Lower lobe of right lung (tissue), 2 donors: ENCODE measurements around the gene MS4A8. TPM values are rescaled to one million over a fixed set of nuclear protein-coding genes. Genes with fewer than 3 reads are reported as not detected.
"Not testable (repeated sequence)": the region's sequence is repeated elsewhere in the genome, so short reads cannot be mapped to it uniquely, and the experiment has no call there.

Experiments used
- ATAC-seq, 2 donors: fragments of 200-7000 bp; cut with Tn5 transposase; one replicate each; pipeline ENCODE4 v1.9.1; 2020 to 2022; ENCODE audit warnings: mild to moderate bottlenecking in 2 of 2, moderate library complexity in 2 of 2
- DNase-seq: peaks from one replicate; pipeline ENCODE4 v3.0.0-alpha.2; 2020
- H3K27ac ChIP-seq: fragments of 200-600 bp; one replicate; pipeline ENCODE4 v1.8.0; 2022
- H3K27me3 ChIP-seq: fragments of 200-600 bp; one replicate; pipeline ENCODE4 v1.8.0; 2022; ENCODE audit warnings: low read depth
- H3K36me3 ChIP-seq: fragments of 200-600 bp; one replicate; pipeline ENCODE4 v1.8.0; 2022; ENCODE audit warnings: mild to moderate bottlenecking
- H3K4me1 ChIP-seq: fragments of 200-600 bp; one replicate; pipeline ENCODE4 v1.8.0; 2022
- H3K4me3 ChIP-seq: fragments of 200-600 bp; one replicate; pipeline ENCODE4 v1.8.0; 2022; ENCODE audit warnings: mild to moderate bottlenecking
- H3K9me3 ChIP-seq: fragments of 200-600 bp; one replicate; pipeline ENCODE4 v1.8.0; 2022
- intact Hi-C: fragments of 100-400 bp; cut with DNase I; formaldehyde crosslinking; loops from one replicate; pipeline ENCODE4 v1.11.0; 2022
- total RNA-seq: library from RNA; stranded (reverse); fragmentation: NEBNext Ultra II Directional; extraction: Animal tissue kit (Norgen Biotek cat#: 25700); gene quantifications from one replicate; pipeline ENCODE4 v1.2.1, GENCODE V29; 2021
- TF ChIP-seq, protein P1 (sequence below): fragments of 200-600 bp; IDR thresholded peaks from one replicate; pipeline ENCODE4 v1.8.0; 2022; ENCODE audit warnings: antibody characterized with exemption, mild to moderate bottlenecking
- donor health status: DM: no; HTN: yes; CAD: no; lungs with severe emphysema.

MS4A8 gene
- total RNA-seq, 1 donor from 2014 or later, result 33.5 TPM

DNA sequence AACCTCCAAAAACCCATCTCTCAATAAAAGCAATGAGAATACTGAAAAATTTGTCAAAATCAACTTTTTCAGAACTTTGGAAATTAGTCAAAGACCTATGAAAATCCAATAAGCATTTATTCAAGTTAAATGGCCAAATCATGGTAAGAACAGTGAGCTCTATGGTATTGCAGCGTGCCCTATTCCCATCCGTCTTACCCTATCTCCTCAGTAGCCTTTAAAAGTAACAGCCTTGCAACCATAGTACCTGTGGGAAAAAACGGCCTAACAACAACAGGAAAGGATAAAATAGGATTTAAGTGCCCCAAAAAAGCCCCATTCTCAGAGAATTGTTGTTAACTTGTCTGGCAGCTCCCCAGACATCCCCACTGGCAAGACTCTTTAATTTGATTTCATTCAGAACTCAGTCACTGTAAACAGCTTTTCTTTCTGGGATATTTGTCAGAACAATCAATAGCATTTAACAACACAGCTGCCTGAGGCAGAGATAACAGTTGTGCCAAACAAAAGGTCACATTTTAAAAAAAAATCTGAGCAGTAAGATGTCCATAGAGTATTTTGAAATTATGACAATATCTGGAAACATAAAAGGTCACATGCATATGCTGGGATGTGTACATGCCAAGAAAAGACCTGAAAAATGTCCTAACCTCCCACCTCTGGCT lies 18.8 kb upstream of the MS4A8 start:
- Histone ChIP-seq H3K4me3 (no peak overlapping the region), H3K27me3 (no peaks in the 10 kb centered on the region), H3K27ac (no peak overlapping the region), H3K36me3 (no peaks in the 10 kb centered on the region), H3K4me1 (no peaks in the 10 kb centered on the region), H3K9me3 (peaks cover 17% of the 10 kb centered on the region)
- no peak for ATAC-seq
- TF ChIP-seq, protein P1, sequence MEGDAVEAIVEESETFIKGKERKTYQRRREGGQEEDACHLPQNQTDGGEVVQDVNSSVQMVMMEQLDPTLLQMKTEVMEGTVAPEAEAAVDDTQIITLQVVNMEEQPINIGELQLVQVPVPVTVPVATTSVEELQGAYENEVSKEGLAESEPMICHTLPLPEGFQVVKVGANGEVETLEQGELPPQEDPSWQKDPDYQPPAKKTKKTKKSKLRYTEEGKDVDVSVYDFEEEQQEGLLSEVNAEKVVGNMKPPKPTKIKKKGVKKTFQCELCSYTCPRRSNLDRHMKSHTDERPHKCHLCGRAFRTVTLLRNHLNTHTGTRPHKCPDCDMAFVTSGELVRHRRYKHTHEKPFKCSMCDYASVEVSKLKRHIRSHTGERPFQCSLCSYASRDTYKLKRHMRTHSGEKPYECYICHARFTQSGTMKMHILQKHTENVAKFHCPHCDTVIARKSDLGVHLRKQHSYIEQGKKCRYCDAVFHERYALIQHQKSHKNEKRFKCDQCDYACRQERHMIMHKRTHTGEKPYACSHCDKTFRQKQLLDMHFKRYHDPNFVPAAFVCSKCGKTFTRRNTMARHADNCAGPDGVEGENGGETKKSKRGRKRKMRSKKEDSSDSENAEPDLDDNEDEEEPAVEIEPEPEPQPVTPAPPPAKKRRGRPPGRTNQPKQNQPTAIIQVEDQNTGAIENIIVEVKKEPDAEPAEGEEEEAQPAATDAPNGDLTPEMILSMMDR, result no peak
- DNase-seq, result no peak
- intact Hi-C loops, result no loop called here

DNA sequence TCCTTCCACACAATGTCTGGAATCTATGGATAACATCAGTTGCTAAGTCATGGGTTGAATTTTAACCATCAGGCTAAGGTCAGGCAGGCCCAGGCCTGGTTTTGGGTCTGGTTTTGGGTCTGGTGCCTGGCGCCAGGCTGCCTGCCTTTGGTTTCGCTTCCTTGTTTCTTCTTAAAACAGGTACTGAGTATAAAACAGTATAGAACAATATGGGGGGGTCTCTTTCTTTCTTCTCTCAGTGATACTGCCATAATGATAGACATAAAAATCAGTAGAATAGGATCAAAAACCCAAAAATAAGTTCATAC lies 14.9 kb upstream of the MS4A8 start:
- ATAC-seq, DNase-seq, H3K4me3 ChIP-seq, H3K9me3 ChIP-seq, H3K4me1 ChIP-seq, H3K27me3 ChIP-seq, H3K27ac ChIP-seq, intact Hi-C loops, H3K36me3 ChIP-seq: not testable (repeated sequence)

DNA sequence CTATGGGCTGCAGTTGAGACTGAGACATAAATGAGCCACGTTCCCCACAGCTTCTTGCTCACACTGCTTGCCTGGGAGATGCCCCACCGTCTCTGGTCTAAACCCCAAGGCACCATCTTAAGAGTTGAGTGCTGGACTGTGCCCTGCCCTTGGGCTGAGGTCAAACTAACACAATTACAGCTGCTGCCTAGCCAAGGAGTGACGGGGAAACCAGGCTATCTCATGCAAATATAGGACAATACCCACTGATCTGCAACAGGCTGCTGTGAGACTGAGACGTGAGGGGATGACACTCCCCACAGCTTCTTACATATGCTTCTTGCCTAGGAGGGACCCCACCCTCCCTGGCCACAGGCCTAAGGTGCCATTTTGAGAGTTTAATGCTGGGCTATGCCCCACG lies 7.8 kb upstream of the MS4A8 start:
- Histone ChIP-seq H3K4me1 (no peaks in the 10 kb centered on the region), H3K4me3 (no peak overlapping the region), H3K36me3 (no peaks in the 10 kb centered on the region), H3K9me3 (no peaks in the 10 kb centered on the region), H3K27ac (no peak overlapping the region), H3K27me3 (no peaks in the 10 kb centered on the region)
- DNase-seq (no peak), ATAC-seq (no peak)
- intact Hi-C loops, result no loop called here
- TF ChIP-seq, protein P1, result no peak

DNA sequence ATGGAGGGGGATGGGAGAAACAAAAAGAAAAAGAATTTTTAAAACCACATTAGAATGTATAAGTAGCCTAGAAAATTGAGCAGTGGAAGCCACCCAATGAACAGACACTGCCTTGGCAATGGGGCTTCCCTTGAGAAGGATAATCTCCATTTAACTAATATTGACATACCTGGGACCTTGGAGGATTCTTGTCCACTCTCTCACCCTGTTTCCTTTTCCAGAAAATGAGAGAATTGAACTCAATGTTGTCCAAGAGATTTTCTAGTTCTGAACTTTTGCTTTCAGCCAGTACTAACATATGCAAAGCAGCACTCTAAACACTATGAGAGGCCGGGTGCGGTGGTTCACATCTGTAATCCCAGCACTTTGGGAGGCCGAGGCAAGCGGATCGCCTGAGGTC lies 524 bp downstream of the MS4A8 start:
- no peaks in the 10 kb centered on the region for H3K36me3 ChIP-seq
- ATAC-seq, result no peak
- intact Hi-C loops, result no loop called here

DNA sequence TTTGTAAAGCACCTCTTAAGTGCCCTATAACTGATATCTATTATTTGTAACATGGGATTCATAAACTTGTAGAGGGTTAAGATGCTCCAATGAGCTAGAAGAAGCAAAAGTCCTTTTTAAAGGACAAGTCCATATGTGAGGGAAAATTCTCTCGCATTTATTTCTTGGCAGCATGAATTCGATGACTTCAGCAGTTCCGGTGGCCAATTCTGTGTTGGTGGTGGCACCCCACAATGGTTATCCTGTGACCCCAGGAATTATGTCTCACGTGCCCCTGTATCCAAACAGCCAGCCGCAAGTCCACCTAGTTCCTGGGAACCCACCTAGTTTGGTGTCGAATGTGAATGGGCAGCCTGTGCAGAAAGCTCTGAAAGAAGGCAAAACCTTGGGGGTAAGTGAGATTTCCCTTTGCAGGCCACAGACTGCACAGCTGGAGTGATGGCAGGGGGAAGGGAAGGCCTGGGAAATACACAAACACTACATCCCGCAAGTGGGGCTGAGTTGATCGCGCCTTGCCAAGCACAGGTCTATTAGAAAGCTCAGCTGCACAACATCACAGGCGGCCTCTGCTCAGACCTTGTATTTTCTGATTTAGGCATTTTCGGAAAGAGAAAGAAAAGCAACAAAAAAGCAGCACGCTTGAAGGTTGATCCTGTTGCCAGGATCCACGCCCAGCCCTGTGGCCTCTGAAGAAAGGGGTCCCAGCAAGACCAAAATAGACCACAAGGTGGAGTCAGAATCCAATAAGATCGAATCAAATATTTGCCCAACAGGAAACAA lies 1.5 kb downstream of the MS4A8 start:
- Histone ChIP-seq H3K4me3 (no peak overlapping the region), H3K27ac (no peak overlapping the region), H3K4me1 (no peaks in the 10 kb centered on the region), H3K9me3 (no peaks in the 10 kb centered on the region), H3K36me3 (no peaks in the 10 kb centered on the region), H3K27me3 (no peaks in the 10 kb centered on the region)
- ATAC-seq (peak; percentile 73 to 81), DNase-seq (no peak)
- intact Hi-C loops, result no loop called here
- TF ChIP-seq, protein P1, result peak; percentile 50

More for the DNA sequence above, 524 bp downstream of the MS4A8 start:
- H3K9me3 ChIP-seq, result no peaks in the 10 kb centered on the region
- no peaks in the 10 kb centered on the region for H3K4me1 ChIP-seq
- TF ChIP-seq, protein P1, result no peak
- no peaks in the 10 kb centered on the region for H3K27me3 ChIP-seq
- no peak for DNase-seq
- H3K4me3 ChIP-seq, result no peak overlapping the region
- no peak overlapping the region for H3K27ac ChIP-seq

DNA sequence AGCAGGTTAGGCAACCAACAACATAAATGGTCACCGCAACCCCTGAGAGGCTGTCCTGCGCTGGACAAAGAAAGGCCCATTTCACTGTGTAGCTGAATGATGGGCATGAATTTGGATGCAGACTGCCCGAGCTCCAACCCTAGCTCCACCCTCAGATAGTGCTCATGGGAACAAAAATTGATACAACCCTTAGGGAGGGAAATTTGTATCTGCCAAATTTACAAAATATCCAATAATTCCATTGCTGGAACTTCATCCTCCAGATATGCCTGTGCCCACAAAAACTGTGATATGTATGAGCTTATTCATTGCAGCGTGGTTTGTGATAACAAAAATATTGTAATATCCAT lies 2.0 kb downstream of the MS4A8 start:
- no peak overlapping the region for H3K27ac ChIP-seq
- no peaks in the 10 kb centered on the region for H3K4me1 ChIP-seq
- no peaks in the 10 kb centered on the region for H3K36me3 ChIP-seq
- DNase-seq (no peak), ATAC-seq (no peak)
- no peaks in the 10 kb centered on the region for H3K9me3 ChIP-seq
- intact Hi-C loops, result no loop called here
- TF ChIP-seq, protein P1, result no peak
- no peak overlapping the region for H3K4me3 ChIP-seq
- H3K27me3 ChIP-seq, result no peaks in the 10 kb centered on the region
